AG09309 (cell line): ENCODE data around the gene ATP11C.

Experiments used
- DNase-seq: peaks from one replicate; pipeline ENCODE4 v3.0.0-alpha.2; 2010; ENCODE audit warnings: low read depth
- H3K4me3 ChIP-seq: 2 replicates; pipeline ENCODE4 v1.5.1; 2011; ENCODE audit warnings: mild to moderate bottlenecking, low read depth, low read length, moderate library complexity; ENCODE audit not compliant: control insufficient read depth
- TF ChIP-seq, protein P1 (sequence below): IDR thresholded peaks from 2 replicates; pipeline ENCODE4 v1.5.1; 2011; ENCODE audit warnings: mild to moderate bottlenecking, low read depth, low read length, inconsistent platforms; ENCODE audit not compliant: insufficient read depth, control insufficient read depth; ENCODE audit errors: missing control alignments

The ATP11C gene

DNA sequence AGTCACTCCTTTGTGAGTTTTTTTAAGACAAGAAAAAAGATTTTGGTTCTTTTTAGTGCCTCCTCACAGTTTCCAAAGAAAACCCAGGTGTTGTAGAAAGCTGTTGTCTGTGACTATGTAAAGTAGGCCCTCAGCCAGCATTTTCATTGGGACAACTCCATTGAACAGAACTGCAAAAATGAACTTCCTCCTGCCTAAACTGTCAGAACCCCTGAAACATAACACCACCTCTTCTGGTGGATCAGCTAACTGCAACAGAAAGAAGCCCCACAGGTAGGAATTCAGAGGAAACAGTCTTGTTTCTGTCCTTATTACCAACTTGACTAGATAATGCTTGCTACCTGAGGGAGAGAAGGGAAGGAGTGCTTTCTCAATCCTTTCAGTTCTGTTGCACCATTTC is 3.4 kb upstream of the ATP11C start:
- no peak overlapping the region for H3K4me3 ChIP-seq
- no peak for DNase-seq
- TF ChIP-seq, protein P1, sequence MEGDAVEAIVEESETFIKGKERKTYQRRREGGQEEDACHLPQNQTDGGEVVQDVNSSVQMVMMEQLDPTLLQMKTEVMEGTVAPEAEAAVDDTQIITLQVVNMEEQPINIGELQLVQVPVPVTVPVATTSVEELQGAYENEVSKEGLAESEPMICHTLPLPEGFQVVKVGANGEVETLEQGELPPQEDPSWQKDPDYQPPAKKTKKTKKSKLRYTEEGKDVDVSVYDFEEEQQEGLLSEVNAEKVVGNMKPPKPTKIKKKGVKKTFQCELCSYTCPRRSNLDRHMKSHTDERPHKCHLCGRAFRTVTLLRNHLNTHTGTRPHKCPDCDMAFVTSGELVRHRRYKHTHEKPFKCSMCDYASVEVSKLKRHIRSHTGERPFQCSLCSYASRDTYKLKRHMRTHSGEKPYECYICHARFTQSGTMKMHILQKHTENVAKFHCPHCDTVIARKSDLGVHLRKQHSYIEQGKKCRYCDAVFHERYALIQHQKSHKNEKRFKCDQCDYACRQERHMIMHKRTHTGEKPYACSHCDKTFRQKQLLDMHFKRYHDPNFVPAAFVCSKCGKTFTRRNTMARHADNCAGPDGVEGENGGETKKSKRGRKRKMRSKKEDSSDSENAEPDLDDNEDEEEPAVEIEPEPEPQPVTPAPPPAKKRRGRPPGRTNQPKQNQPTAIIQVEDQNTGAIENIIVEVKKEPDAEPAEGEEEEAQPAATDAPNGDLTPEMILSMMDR: no peak

DNA sequence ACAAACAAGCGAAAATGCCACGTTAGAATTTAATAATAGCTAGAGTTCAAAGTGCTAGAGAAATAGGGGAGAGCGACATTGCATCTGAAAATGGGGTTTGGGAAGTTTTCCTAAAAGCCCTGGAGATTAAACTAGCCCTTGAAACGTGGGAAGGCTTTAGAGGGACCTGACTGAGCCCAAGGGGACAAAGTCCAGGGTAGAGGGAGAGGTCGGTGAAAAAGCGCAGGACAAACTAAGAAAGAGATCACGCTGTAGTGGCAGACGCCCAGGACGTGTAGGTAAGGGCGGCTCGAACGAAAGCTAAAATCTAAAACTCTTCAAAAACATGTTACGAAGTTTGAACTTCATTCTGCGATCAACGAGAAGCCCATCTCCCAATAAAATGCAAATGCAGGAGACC is 1.1 kb upstream of the ATP11C start:
- TF ChIP-seq, protein P1: no peak
- peak overlapping the region; percentile 78 for H3K4me3 ChIP-seq
- no peak for DNase-seq

DNA sequence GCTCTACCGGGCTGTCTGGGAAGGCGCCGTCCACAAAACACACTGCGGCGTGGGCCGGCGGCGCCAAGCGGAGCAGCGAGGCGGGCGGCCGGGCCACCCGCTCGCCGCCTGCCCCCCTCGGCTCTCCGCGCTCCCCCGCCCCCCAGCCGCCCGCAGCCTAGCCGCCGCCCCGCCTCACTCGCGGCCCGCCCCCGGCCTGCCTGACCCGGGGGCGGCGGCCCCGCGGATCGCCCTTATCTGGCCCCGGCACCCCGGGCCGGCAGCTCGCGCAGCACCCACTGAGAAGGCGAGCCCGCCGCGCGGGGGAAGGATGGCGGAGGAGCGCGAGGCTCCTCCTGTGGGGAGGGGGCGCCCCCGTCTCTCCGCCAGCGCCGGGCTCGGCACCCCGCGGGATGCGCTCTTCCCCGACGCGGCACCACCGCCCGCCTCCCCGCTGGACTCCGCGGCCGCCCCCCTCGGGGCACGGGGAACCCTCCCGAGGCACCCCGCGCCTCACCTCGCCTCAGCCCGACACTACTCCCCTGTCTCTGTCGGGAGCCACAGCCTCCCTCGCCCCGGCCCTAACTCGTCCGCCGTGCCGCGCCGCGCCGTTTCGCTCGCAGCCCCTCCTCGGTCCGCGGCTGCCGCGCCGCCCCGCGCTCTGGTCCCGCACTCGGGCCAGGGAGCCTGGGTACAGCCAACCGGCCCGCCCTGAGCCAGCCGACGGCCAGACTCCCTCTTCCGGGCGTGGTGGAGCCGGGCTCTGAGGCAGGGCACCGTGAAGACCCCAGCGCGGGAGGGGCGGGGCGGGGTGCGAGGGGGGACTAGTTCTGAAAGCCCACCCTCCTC is 566 bp downstream of the ATP11C start:
- no peak for DNase-seq
- TF ChIP-seq, protein P1: no peak

DNA sequence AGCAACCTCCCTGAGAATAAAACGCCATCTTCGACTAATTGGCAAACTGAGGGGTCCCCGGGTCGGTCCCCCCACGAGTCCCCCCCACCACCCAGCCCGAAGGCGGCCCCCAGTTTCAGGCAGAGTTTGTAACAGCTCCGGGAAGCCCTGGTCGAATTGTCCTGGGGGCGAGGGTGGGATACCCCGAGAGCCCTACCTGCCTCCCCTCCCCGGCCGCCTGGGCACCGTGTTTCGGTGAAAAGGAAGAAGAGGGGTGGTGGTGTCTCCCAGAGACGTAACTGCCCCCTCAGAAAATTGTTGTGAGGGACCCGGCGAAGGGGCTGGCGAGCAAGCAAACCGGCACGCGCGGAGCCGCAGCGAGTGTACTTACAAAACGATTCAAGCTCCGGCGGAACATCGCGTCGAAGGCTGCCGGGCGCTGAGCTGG is 1.2 kb downstream of the ATP11C start:
- DNase-seq: no peak
- peak overlapping the region; percentile 85 for H3K4me3 ChIP-seq
- TF ChIP-seq, protein P1: no peak

More for the DNA sequence above, 566 bp downstream of the ATP11C start:
- peak overlapping the region; percentile 85 for H3K4me3 ChIP-seq

DNA sequence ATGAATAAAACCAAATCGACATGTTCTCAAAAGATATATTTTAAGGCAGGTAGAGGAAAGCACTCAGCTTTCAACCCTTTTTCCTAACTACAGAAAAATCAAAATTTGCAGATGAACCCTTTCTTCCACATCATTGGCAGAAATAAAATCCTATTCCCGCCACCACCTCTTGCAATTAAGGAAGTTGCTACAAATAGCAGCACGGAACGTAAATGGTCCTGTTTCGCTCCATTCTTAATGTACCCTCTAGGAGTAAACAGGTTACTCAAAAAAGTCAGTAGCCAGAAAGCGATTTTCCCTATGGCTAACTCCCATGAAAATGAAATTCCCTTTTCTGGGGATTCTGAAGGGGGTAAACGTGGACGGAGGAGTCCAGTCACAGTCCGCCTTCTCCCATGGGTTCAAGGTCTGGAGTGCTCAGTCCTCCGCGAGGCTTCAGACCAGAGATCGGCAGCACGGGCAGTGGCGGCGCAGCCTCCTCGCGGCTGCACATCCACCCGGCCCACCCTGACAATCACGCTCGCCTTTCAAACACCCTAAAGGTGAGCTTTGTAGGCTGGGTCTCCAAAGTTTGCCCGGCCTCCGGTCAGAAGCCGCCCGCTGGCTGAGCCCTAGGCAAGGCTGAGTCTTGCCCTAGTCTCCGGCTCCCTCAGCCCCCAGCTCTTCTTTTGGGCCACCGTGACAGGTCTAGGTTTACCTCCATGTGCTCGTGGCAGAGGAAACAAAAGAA is 1.8 kb downstream of the ATP11C start:
- no peak for DNase-seq
- H3K4me3 ChIP-seq: peak overlapping the region; percentile 85
- TF ChIP-seq, protein P1: no peak

DNA sequence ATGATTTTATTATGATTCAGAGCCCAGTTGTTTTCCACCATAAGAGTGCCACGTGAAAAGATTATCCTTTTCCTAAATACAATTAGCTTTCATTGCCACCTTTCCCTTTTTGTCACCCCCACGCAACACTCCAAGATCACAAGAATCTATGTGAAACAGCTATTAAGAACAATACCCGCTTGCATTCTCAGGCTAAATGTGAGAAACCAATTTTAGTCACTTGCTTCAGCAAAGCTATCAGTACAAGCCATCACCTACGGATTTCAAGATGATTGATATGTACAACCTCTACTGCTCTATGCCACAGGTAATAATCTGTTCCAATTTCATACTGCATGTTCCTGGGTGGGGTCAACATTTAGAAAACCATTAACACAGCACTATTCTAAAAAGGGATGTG is 2.5 kb downstream of the ATP11C start:
- H3K4me3 ChIP-seq: peak overlapping the region; percentile 85
- TF ChIP-seq, protein P1: no peak
- DNase-seq: no peak
